Endodermal cell (in vitro differentiated cells): ENCODE results near the gene RPS6KA4. TPM values are rescaled to one million over a fixed set of nuclear protein-coding genes. Genes with fewer than 3 reads are reported as not detected.

Experiments used
- DNase-seq: peaks from one replicate; pipeline ENCODE4 v3.0.0-alpha.2; 2017
- H3K27ac ChIP-seq: 2 replicates; pipeline ENCODE4 v1.5.1; 2013; ENCODE audit warnings: mild to moderate bottlenecking, low read depth, low read length, moderate library complexity
- H3K27me3 ChIP-seq: 2 replicates; pipeline ENCODE4 v1.6.1; 2013; ENCODE audit warnings: mild to moderate bottlenecking, low read length, moderate library complexity; ENCODE audit not compliant: insufficient read depth, control insufficient read depth, poor library complexity, severe bottlenecking
- H3K36me3 ChIP-seq: 2 replicates; pipeline ENCODE4 v1.7.0; 2013; ENCODE audit warnings: mild to moderate bottlenecking, low read length, moderate library complexity; ENCODE audit not compliant: control insufficient read depth, insufficient read depth
- H3K4me1 ChIP-seq: one replicate; pipeline ENCODE4 v1.7.0; 2013; ENCODE audit warnings: low read length; ENCODE audit not compliant: control insufficient read depth, insufficient read depth
- H3K4me3 ChIP-seq: 2 replicates; pipeline ENCODE4 v1.5.1; 2013; ENCODE audit warnings: mild to moderate bottlenecking, low read length, moderate library complexity
- H3K9ac ChIP-seq: 2 replicates; pipeline ENCODE4 v1.6.1; 2013; ENCODE audit warnings: mild to moderate bottlenecking, low read length, moderate library complexity; ENCODE audit not compliant: poor library complexity, severe bottlenecking; ENCODE audit errors: extremely low read depth
- H3K9me3 ChIP-seq: 2 replicates; pipeline ENCODE4 v1.6.1; 2013; ENCODE audit warnings: mild to moderate bottlenecking, low read length, moderate library complexity; ENCODE audit not compliant: control insufficient read depth
- H3K27ac Mint-ChIP-seq: 2 replicates; pipeline ENCODE4 v1.8.0; 2020; ENCODE audit warnings: mixed read lengths
- H3K27me3 Mint-ChIP-seq: 2 replicates; pipeline ENCODE4 v1.8.0; 2021; ENCODE audit warnings: mild to moderate bottlenecking, mixed read lengths; ENCODE audit not compliant: insufficient read depth
- H3K36me3 Mint-ChIP-seq: 2 replicates; pipeline ENCODE4 v1.8.0; 2020; ENCODE audit warnings: low read depth, mixed read lengths
- H3K4me1 Mint-ChIP-seq: 2 replicates; pipeline ENCODE4 v1.8.0; 2020; ENCODE audit warnings: mixed read lengths
- H3K4me3 Mint-ChIP-seq: 2 replicates; pipeline ENCODE4 v1.8.0; 2020; ENCODE audit warnings: mild to moderate bottlenecking, moderate library complexity, mixed read lengths
- H3K9me3 Mint-ChIP-seq: 2 replicates; pipeline ENCODE4 v1.8.0; 2020; ENCODE audit warnings: mild to moderate bottlenecking, mixed read lengths
- WGBS, 2 experiments: methylation state at CpG; one replicate each; pipeline versions ENCODE4 v1.1.5 to v1.1.7; 2013; ENCODE audit warnings: missing lambda C conversion rate in 2 of 2, mixed read lengths in 1 of 2; ENCODE audit not compliant: insufficient coverage in 1 of 2, insufficient read length in 1 of 2; 5-methylcytosine and 5-hydroxymethylcytosine counted together
- total RNA-seq, 2 donors: library from RNA; stranded (reverse); fragmentation: NEBNext Ultra II Directional in 1 of 2; extraction: Animal tissue kit (Norgen Biotek cat#: 25700) in 1 of 2; gene quantifications; 2 replicates in 1 of 2; 3 replicates in 1 of 2; pipeline ENCODE4 v1.2.1, GENCODE V29; 2021
- TF ChIP-seq, protein P1 (sequence below): fragments of 200-600 bp; sonication (generic); conservative IDR thresholded peaks from 2 replicates; pipeline ENCODE4 v1.5.0; 2021; ENCODE audit warnings: antibody characterized with exemption, mild to moderate bottlenecking

RPS6KA4 gene
- total RNA-seq, 2 donors from 2014 or later, result 13.5 to 14.5 TPM

DNA sequence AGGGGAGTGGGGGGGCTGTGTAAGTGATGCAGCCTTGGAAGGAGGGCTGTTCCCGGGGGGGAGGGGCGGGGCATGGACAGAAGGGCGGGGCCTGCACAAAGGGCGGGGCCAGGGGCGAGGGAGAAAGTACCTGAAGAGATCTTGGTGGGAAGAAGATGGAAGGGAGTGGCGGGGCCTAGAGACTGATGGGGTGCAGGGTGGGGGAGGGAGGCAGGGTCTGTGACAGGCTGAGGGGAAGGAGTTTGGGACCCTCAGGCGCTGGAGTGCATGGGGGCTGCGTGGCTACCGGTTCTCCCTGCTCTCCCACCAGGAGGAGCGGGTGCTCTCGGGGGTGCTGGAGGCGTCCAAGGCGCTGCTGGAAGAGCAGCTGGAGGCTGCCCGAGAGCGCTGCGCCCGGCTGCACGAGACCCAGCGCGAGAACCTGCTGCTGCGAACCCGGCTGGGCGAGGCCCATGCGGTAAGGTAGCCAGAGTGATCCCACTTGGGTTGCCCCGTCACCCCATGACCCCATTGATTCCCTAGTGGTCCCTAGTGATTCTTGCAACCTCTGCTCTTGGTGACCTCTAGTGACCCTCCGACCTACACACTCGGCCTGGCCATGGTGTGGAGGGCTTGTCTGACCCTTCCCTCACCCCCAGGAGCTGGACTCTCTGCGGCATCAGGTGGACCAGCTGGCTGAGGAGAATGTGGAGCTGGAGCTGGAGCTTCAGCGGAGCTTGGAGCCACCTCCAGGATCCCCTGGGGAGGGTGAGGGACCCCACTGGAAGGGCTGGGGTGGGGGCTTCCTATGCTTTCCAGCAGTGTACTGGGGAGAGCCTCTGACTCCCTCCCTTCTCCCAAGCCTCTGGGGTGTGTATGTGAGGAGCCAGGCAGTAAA lies 15.9 kb upstream of the RPS6KA4 start:
- Histone ChIP-seq H3K27ac (no peak overlapping the region), H3K27me3 (no peaks in the 10 kb centered on the region), H3K9ac (no peak overlapping the region), H3K4me1 (no peaks in the 10 kb centered on the region), H3K36me3 (no peaks in the 10 kb centered on the region), H3K9me3 (no peaks in the 10 kb centered on the region), H3K4me3 (no peak overlapping the region)
- peaks cover 13% of the 10 kb centered on the region for H3K27me3 Mint-ChIP-seq
- H3K4me3 Mint-ChIP-seq, result peak overlapping the region; percentile 59
- H3K9me3 Mint-ChIP-seq, result no peaks in the 10 kb centered on the region
- no peak overlapping the region for H3K27ac Mint-ChIP-seq
- TF ChIP-seq, protein P1, sequence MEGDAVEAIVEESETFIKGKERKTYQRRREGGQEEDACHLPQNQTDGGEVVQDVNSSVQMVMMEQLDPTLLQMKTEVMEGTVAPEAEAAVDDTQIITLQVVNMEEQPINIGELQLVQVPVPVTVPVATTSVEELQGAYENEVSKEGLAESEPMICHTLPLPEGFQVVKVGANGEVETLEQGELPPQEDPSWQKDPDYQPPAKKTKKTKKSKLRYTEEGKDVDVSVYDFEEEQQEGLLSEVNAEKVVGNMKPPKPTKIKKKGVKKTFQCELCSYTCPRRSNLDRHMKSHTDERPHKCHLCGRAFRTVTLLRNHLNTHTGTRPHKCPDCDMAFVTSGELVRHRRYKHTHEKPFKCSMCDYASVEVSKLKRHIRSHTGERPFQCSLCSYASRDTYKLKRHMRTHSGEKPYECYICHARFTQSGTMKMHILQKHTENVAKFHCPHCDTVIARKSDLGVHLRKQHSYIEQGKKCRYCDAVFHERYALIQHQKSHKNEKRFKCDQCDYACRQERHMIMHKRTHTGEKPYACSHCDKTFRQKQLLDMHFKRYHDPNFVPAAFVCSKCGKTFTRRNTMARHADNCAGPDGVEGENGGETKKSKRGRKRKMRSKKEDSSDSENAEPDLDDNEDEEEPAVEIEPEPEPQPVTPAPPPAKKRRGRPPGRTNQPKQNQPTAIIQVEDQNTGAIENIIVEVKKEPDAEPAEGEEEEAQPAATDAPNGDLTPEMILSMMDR, result no peak
- H3K36me3 Mint-ChIP-seq, result peaks cover 3% of the 10 kb centered on the region
- H3K4me1 Mint-ChIP-seq, result peaks cover 7% of the 10 kb centered on the region
- DNase-seq, result no peak
- WGBS, 2 experiments, result 80 to 89% methylated on average over 16 to 28 of the region's 29 CpGs

DNA sequence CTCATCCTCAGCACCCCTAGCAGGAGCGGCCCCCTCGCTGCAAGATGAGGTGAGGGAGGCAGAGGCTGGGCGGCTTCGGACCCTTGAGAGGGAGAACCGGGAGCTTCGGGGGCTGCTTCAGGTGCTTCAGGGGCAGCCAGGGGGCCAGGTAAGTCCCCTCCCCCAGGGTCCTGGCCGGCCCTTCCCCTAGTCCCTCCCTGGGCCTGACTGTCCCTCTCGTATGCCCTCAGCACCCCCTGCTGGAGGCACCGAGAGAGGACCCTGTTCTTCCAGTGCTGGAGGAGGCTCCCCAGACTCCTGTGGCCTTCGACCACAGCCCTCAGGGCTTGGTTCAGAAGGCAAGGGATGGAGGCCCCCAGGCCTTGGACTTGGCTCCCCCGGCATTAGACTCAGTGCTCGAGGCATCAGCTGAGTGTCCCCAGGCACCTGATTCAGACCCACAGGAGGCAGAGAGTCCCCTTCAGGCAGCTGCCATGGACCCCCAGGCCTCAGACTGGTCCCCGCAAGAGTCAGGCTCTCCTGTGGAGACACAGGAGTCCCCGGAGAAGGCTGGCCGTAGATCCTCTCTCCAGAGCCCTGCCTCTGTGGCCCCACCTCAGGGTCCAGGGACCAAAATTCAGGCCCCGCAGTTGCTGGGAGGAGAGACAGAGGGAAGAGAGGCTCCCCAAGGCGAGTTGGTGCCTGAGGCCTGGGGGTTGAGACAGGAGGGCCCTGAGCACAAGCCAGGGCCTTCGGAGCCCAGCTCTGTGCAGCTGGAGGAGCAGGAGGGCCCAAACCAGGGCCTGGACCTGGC lies 15.0 kb upstream of the RPS6KA4 start:
- Mint-ChIP-seq H3K36me3 (peaks cover 3% of the 10 kb centered on the region), H3K27ac (no peak overlapping the region), H3K4me1 (peaks cover 7% of the 10 kb centered on the region), H3K9me3 (no peaks in the 10 kb centered on the region), H3K4me3 (no peak overlapping the region), H3K27me3 (peaks cover 12% of the 10 kb centered on the region)
- no peaks in the 10 kb centered on the region for H3K36me3 ChIP-seq
- H3K9ac ChIP-seq, result no peak overlapping the region
- peak; percentile 85 for DNase-seq
- TF ChIP-seq, protein P1, result peak; percentile 70
- H3K9me3 ChIP-seq, result no peaks in the 10 kb centered on the region
- no peak overlapping the region for H3K27ac ChIP-seq
- no peak overlapping the region for H3K4me3 ChIP-seq
- WGBS, 2 experiments, result 83 to 88% methylated on average over 7 to 18 of the region's 18 CpGs
- H3K27me3 ChIP-seq, result no peaks in the 10 kb centered on the region
- H3K4me1 ChIP-seq, result no peaks in the 10 kb centered on the region

DNA sequence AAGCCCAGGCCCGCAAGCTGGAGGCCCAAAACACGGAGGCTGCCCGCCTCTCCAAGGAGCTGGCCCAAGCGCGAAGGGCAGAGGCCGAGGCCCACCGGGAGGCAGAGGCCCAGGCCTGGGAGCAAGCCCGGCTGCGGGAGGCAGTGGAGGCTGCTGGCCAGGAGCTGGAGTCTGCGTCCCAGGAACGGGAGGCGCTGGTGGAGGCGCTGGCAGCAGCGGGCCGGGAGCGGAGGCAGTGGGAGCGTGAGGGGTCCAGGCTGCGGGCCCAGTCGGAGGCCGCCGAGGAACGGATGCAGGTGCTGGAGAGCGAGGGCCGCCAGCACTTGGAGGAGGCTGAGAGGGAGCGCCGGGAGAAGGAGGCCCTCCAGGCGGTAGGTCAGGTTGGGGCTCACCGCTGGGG lies 14.2 kb upstream of the RPS6KA4 start:
- H3K4me1 Mint-ChIP-seq, result peaks cover 7% of the 10 kb centered on the region
- no peak overlapping the region for H3K27ac Mint-ChIP-seq
- Histone ChIP-seq H3K27me3 (no peaks in the 10 kb centered on the region), H3K9ac (no peak overlapping the region), H3K4me3 (no peak overlapping the region), H3K27ac (no peak overlapping the region), H3K9me3 (no peaks in the 10 kb centered on the region), H3K36me3 (no peaks in the 10 kb centered on the region), H3K4me1 (no peaks in the 10 kb centered on the region)
- TF ChIP-seq, protein P1, result no peak
- 94 to 97% methylated on average over 18 to 28 of the region's 28 CpGs for WGBS, 2 experiments
- no peaks in the 10 kb centered on the region for H3K9me3 Mint-ChIP-seq
- DNase-seq, result no peak
- H3K36me3 Mint-ChIP-seq, result peaks cover 3% of the 10 kb centered on the region
- H3K27me3 Mint-ChIP-seq, result peaks cover 3% of the 10 kb centered on the region
- no peak overlapping the region for H3K4me3 Mint-ChIP-seq
